NT2/D1 (cell line): ENCODE results near the gene SHFL.

Experiments used
- YY1 ChIP-seq: IDR thresholded peaks from 2 replicates; pipeline ENCODE4 v1.6.1; 2011; ENCODE audit not compliant: insufficient read length, insufficient read depth
- ZNF274 ChIP-seq: IDR thresholded peaks from 2 replicates; pipeline ENCODE4 v1.6.1; 2011; ENCODE audit warnings: mild to moderate bottlenecking, low read depth, low read length

DNA sequence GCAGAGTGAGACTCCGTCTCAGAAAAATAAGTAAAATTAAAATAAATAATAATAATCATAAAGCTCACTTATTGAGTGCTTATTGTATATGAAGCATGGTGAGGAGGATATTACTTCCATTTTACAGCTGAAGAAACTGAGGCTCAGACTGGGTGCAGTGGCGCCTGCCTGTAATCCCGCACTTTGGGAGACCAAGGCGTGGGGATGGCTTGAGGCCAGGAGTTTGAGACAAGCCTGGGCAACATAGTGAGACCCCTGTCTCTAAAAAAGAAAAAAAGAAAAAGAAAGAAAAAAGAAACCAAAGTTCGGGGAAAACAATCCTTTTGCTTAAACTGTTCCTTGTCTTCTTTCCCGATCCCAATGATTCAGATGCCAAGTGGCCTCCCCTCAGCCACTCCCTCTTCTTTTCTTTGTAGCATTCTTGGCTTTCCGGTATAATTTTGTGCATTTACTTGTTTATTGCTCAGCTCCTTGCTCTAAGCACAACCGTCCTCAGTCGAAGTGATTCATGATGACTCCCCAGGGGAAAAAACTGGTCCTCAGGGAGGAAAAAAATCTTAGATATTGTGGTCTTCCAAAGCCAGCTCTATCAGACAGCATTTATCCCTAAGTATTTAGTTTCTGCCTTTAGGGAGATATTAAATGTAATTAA is 34.5 kb downstream of the SHFL start:
- no peak for TF ChIP-seq YY1
- no peak for TF ChIP-seq ZNF274
